ENCODE results near the gene BARHL1.

BARHL1 gene

GRCh38 chr9:132627594-132627993, 45.2 kb downstream of the BARHL1 start:
- no peaks in the 10 kb centered on the region for H3K27me3 ChIP-seq (ENCODE audit: low read length)
- H3K79me2 ChIP-seq (ENCODE audit: insufficient read depth, low read length), result no peaks in the 10 kb centered on the region
- no peak overlapping the region for H3K9ac ChIP-seq (ENCODE audit: low read length)
- no peak overlapping the region for H3K4me3 ChIP-seq (ENCODE audit: insufficient read depth, low read length, poor library complexity, severe bottlenecking)
- no peaks in the 10 kb centered on the region for H3K36me3 ChIP-seq (ENCODE audit: low read length)
- no peak overlapping the region for H2AFZ ChIP-seq (ENCODE audit: low read depth, low read length, severe bottlenecking)
- no peaks in the 10 kb centered on the region for H3F3A ChIP-seq (ENCODE audit: insufficient read depth)
- no peak overlapping the region for H3K4me2 ChIP-seq (ENCODE audit: low read depth, low read length, poor library complexity, severe bottlenecking)
- H3K9me2 ChIP-seq (replicated peaks; ENCODE audit: insufficient read depth, low read length), result no peaks in the 10 kb centered on the region
- H3K9me3 ChIP-seq (ENCODE audit: insufficient read depth, low read length), result no peaks in the 10 kb centered on the region
- TF ChIP-seq EZH2phosphoT487 (conservative IDR thresholded peaks at IDR 0.05; ENCODE audit: low read length), result no peak
- no peak for TF ChIP-seq CTCF (IDR thresholded peaks at IDR 0.05; ENCODE audit: insufficient read depth, low read length, poor library complexity, severe bottlenecking)
- no peak overlapping the region for H3K27ac ChIP-seq (ENCODE audit: low read depth, low read length)
- no peaks in the 10 kb centered on the region for H4K20me1 ChIP-seq (ENCODE audit: low read depth, low read length)

GRCh38 chr9:132628746-132629145, 46.3 kb downstream of the BARHL1 start:
- Histone ChIP-seq H3K27me3 (ENCODE audit: low read length) (no peaks in the 10 kb centered on the region), H3K27ac (ENCODE audit: low read depth, low read length) (no peak overlapping the region), H3K79me2 (ENCODE audit: insufficient read depth, low read length) (no peaks in the 10 kb centered on the region), H3K36me3 (ENCODE audit: low read length) (no peaks in the 10 kb centered on the region), H3K9me2 (replicated peaks; ENCODE audit: insufficient read depth, low read length) (no peaks in the 10 kb centered on the region), H3K9me3 (ENCODE audit: insufficient read depth, low read length) (no peaks in the 10 kb centered on the region), H3K4me2 (ENCODE audit: low read depth, low read length, poor library complexity, severe bottlenecking) (no peak overlapping the region), H3K4me3 (ENCODE audit: insufficient read depth, low read length, poor library complexity, severe bottlenecking) (no peak overlapping the region), H4K20me1 (ENCODE audit: low read depth, low read length) (no peaks in the 10 kb centered on the region), H3K9ac (ENCODE audit: low read length) (no peak overlapping the region), H2AFZ (ENCODE audit: low read depth, low read length, severe bottlenecking) (no peak overlapping the region), H3F3A (ENCODE audit: insufficient read depth) (no peaks in the 10 kb centered on the region)
- TF ChIP-seq EZH2phosphoT487 (conservative IDR thresholded peaks at IDR 0.05; ENCODE audit: low read length) (no peak), CTCF (IDR thresholded peaks at IDR 0.05; ENCODE audit: insufficient read depth, low read length, poor library complexity, severe bottlenecking) (no peak)

- Histone ChIP-seq H3F3A (ENCODE audit: insufficient read depth) (no peaks in the 10 kb centered on the region), H3K27me3 (ENCODE audit: low read length) (no peaks in the 10 kb centered on the region), H3K27ac (ENCODE audit: low read depth, low read length) (no peak overlapping the region), H3K36me3 (ENCODE audit: low read length) (no peaks in the 10 kb centered on the region), H4K20me1 (ENCODE audit: low read depth, low read length) (no peaks in the 10 kb centered on the region), H3K9me3 (ENCODE audit: insufficient read depth, low read length) (no peaks in the 10 kb centered on the region), H3K9me2 (replicated peaks; ENCODE audit: insufficient read depth, low read length) (no peaks in the 10 kb centered on the region), H3K4me3 (ENCODE audit: insufficient read depth, low read length, poor library complexity, severe bottlenecking) (no peak overlapping the region), H3K79me2 (ENCODE audit: insufficient read depth, low read length) (no peaks in the 10 kb centered on the region), H2AFZ (ENCODE audit: low read depth, low read length, severe bottlenecking) (no peak overlapping the region), H3K4me2 (ENCODE audit: low read depth, low read length, poor library complexity, severe bottlenecking) (no peak overlapping the region), H3K9ac (ENCODE audit: low read length) (no peak overlapping the region)
- no peak for TF ChIP-seq EZH2phosphoT487 (conservative IDR thresholded peaks at IDR 0.05; ENCODE audit: low read length)
- TF ChIP-seq CTCF (IDR thresholded peaks at IDR 0.05; ENCODE audit: insufficient read depth, low read length, poor library complexity, severe bottlenecking), result no peak
These were observed 47.7 kb downstream of the BARHL1 start for GRCh38 chr9:132630116-132630515.

Measured in SU-DHL-6 (cell line).